ENCODE measurements around the gene ZCCHC2. TPM values are rescaled to one million over a fixed set of nuclear protein-coding genes. Genes with fewer than 3 reads are reported as not detected.

Gene ZCCHC2
- total RNA-seq, 4 donors from 2014 or later, result 17.6 to 36.6 (median 22.4) TPM

- no peaks in the 10 kb centered on the region for H3K27me3 ChIP-seq
- H3K4me1 ChIP-seq, result peaks cover 0 to 14% (median 2%) of the 10 kb centered on the region in 4 donors
- H3K36me3 ChIP-seq, result peaks cover 0 to 42% (median 6%) of the 10 kb centered on the region in 4 donors
- in situ Hi-C loops (cut with MboI; ENCODE audit: low pct_ligation_motif_present in 1 of 4, low pct_unique_long_range_greater_than_20kb in 1 of 4, low sequenced_read_pairs in 3 of 4) (loop anchor here in 1 of 4 donors (25.0 kb wide), 1 partner anchor 368 kb away; the partner anchor contains the start of genes PIGN and RELCH), intact Hi-C loops (cut with DNase I; ENCODE audit: low total_unique reads) (no loop called here)
- no peak overlapping the region for H3K27ac ChIP-seq
- no peaks in the 10 kb centered on the region for H3K9me3 ChIP-seq
- H3K4me3 ChIP-seq, result no peak overlapping the region
- 73 to 91% methylated on average over 2 to 3 of the region's 3 CpGs for WGBS, 2 donors (ENCODE audit: low coverage in 1 of 2)
- TF ChIP-seq EP300 (IDR thresholded peaks at IDR 0.05; ENCODE audit: low read depth) (no peak), POLR2AphosphoS5 (IDR thresholded peaks at IDR 0.05) (no peak), CTCF (IDR thresholded peaks at IDR 0.05) (no peak), POLR2A (IDR thresholded peaks at IDR 0.05) (no peak)
- DNase-seq, result no peak
These were observed 32.3 kb downstream of the ZCCHC2 start for GRCh38 chr18:62555135-62555534.

GRCh38 chr18:62556397-62556796 lies 33.6 kb downstream of the ZCCHC2 start:
- intact Hi-C loops (cut with DNase I; ENCODE audit: low total_unique reads), result no loop called here
- H3K36me3 ChIP-seq, result peaks cover 0 to 44% (median 4%) of the 10 kb centered on the region in 4 donors
- in situ Hi-C loops (cut with MboI; ENCODE audit: low pct_ligation_motif_present in 1 of 4, low pct_unique_long_range_greater_than_20kb in 1 of 4, low sequenced_read_pairs in 3 of 4), result loop anchor here in 1 of 4 donors (25.0 kb wide), 1 partner anchor 369 kb away; the partner anchor contains the start of genes PIGN and RELCH

GRCh38 chr18:62558015-62558663 lies 35.3 kb downstream of the ZCCHC2 start:
- Histone ChIP-seq H3K9me3 (no peaks in the 10 kb centered on the region), H3K27me3 (no peaks in the 10 kb centered on the region), H3K4me1 (peaks cover 0 to 14% (median 2%) of the 10 kb centered on the region in 4 donors), H3K4me3 (no peak overlapping the region), H3K27ac (no peak overlapping the region), H3K36me3 (peaks cover 0 to 53% (median 6%) of the 10 kb centered on the region in 4 donors)
- TF ChIP-seq CTCF (IDR thresholded peaks at IDR 0.05), result no peak
- TF ChIP-seq POLR2AphosphoS5 (IDR thresholded peaks at IDR 0.05), result no peak
- no peak for TF ChIP-seq POLR2A (IDR thresholded peaks at IDR 0.05)
- TF ChIP-seq EP300 (IDR thresholded peaks at IDR 0.05; ENCODE audit: low read depth), result no peak
- DNase-seq, result no peak
- in situ Hi-C loops (cut with MboI; ENCODE audit: low pct_ligation_motif_present in 1 of 4, low pct_unique_long_range_greater_than_20kb in 1 of 4, low sequenced_read_pairs in 3 of 4), result loop anchor here in 1 of 4 donors (25.0 kb wide), 1 partner anchor 371 kb away; the partner anchor contains the start of genes PIGN and RELCH
- intact Hi-C loops (cut with DNase I; ENCODE audit: low total_unique reads), result no loop called here
- WGBS, 2 donors (ENCODE audit: low coverage in 1 of 2), result 74 to 87% methylated on average over 6 of the region's 6 CpGs

More at GRCh38 chr18:62556397-62556796, 33.6 kb downstream of the ZCCHC2 start:
- H3K4me3 ChIP-seq, result no peak overlapping the region
- H3K4me1 ChIP-seq, result peaks cover 0 to 14% (median 2%) of the 10 kb centered on the region in 4 donors
- DNase-seq, result no peak
- TF ChIP-seq POLR2AphosphoS5 (IDR thresholded peaks at IDR 0.05) (no peak), CTCF (IDR thresholded peaks at IDR 0.05) (no peak)
- H3K9me3 ChIP-seq, result no peaks in the 10 kb centered on the region
- H3K27ac ChIP-seq, result no peak overlapping the region
- H3K27me3 ChIP-seq, result no peaks in the 10 kb centered on the region
- 83% methylated on average over 4 of the region's 4 CpGs for WGBS, 2 donors (ENCODE audit: low coverage in 1 of 2)

GRCh38 chr18:62564044-62564443 lies 41.2 kb downstream of the ZCCHC2 start:
- no peaks in the 10 kb centered on the region for H3K4me1 ChIP-seq
- in situ Hi-C loops (cut with MboI; ENCODE audit: low pct_ligation_motif_present in 1 of 4, low pct_unique_long_range_greater_than_20kb in 1 of 4, low sequenced_read_pairs in 3 of 4), result loop anchor here in 1 of 4 donors (25.0 kb wide), 1 partner anchor 377 kb away; the partner anchor contains the start of genes PIGN and RELCH
- TF ChIP-seq POLR2AphosphoS5 (IDR thresholded peaks at IDR 0.05), result no peak
- no peak for TF ChIP-seq POLR2A (IDR thresholded peaks at IDR 0.05)
- TF ChIP-seq CTCF (IDR thresholded peaks at IDR 0.05), result no peak
- no peak for TF ChIP-seq EP300 (IDR thresholded peaks at IDR 0.05; ENCODE audit: low read depth)
- 82 to 90% methylated on average over 3 of the region's 3 CpGs for WGBS, 2 donors (ENCODE audit: low coverage in 1 of 2)
- H3K27me3 ChIP-seq, result no peaks in the 10 kb centered on the region
- no peak overlapping the region for H3K27ac ChIP-seq
- H3K9me3 ChIP-seq, result no peaks in the 10 kb centered on the region
- no peak overlapping the region for H3K4me3 ChIP-seq
- peaks cover 0 to 55% (median 4%) of the 10 kb centered on the region in 4 donors for H3K36me3 ChIP-seq
- intact Hi-C loops (cut with DNase I; ENCODE audit: low total_unique reads), result no loop called here
- DNase-seq, result no peak

All from transverse colon (tissue), 4 donors.